WTC11 (cell line): Measurements from ENCODE around the gene USH1G. TPM values are rescaled to one million over a fixed set of nuclear protein-coding genes. Genes with fewer than 3 reads are reported as not detected.

Source experiments
- ATAC-seq: fragments of 200-7000 bp; cut with Tn5 transposase; 2 replicates; pipeline ENCODE4 v1.10.0; 2021; ENCODE audit warnings: mild to moderate bottlenecking, moderate library complexity
- CTCF ChIA-PET: fragments of 300-600 bp; sonication (Branson Sonifier 250); formaldehyde crosslinking; loops from one replicate; lab custom pipeline; 2021; ENCODE audit warnings: antibody characterized with exemption; lab: Charles Lee
- POLR2A ChIA-PET: fragments of 350-600 bp; sonication (Branson Sonifier 250); formaldehyde crosslinking; loops from one replicate; lab custom pipeline; 2021; ENCODE audit warnings: antibody characterized with exemption; lab: Charles Lee
- DNase-seq: peaks from one replicate; pipeline ENCODE4 v3.0.0; 2021; ENCODE audit warnings: low spot score
- H3K27ac Mint-ChIP-seq: 2 replicates; pipeline ENCODE4 v1.8.0; 2021; ENCODE audit warnings: mixed read lengths
- H3K27me3 Mint-ChIP-seq: 2 replicates; pipeline ENCODE4 v1.8.0; 2021; ENCODE audit warnings: low read depth, mild to moderate bottlenecking, moderate library complexity, mixed read lengths
- H3K36me3 Mint-ChIP-seq: 2 replicates; pipeline ENCODE4 v1.8.0; 2021; ENCODE audit warnings: mixed read lengths
- H3K4me1 Mint-ChIP-seq: 2 replicates; pipeline ENCODE4 v1.8.0; 2022; ENCODE audit warnings: mixed read lengths
- H3K4me3 Mint-ChIP-seq: 2 replicates; pipeline ENCODE4 v1.8.0; 2021; ENCODE audit warnings: mild to moderate bottlenecking, moderate library complexity, mixed read lengths
- H3K9me3 Mint-ChIP-seq: 2 replicates; pipeline ENCODE4 v1.8.0; 2021; ENCODE audit warnings: mixed read lengths
- ATF2 ChIP-seq: sonication (generic); formaldehyde crosslinking; IDR thresholded peaks from 2 replicates; pipeline ENCODE4 v1.8.1; 2022; ENCODE audit warnings: low read depth, missing genetic modification reagents, borderline replicate concordance
- CBFB ChIP-seq: sonication (generic); formaldehyde crosslinking; IDR thresholded peaks from 2 replicates; pipeline ENCODE4 v1.8.1; 2022; ENCODE audit warnings: mild to moderate bottlenecking, low read depth, missing genetic modification reagents
- FOXJ3 ChIP-seq: sonication (generic); formaldehyde crosslinking; IDR thresholded peaks from 2 replicates; pipeline ENCODE4 v1.9.0; 2021; ENCODE audit warnings: missing genetic modification reagents, mild to moderate bottlenecking, borderline replicate concordance
- GABPB1 ChIP-seq: sonication (generic); formaldehyde crosslinking; IDR thresholded peaks from 2 replicates; pipeline ENCODE4 v1.8.1; 2023; ENCODE audit warnings: mild to moderate bottlenecking, missing genetic modification reagents
- GRHL2 ChIP-seq: fragments of 250-450 bp; sonication (Bioruptor Pico); IDR thresholded peaks from 2 replicates; pipeline ENCODE4 v1.8.0; 2022; ENCODE audit warnings: mild to moderate bottlenecking, moderate library complexity; ENCODE audit not compliant: insufficient replicate concordance, severe bottlenecking
- MXD4 ChIP-seq: fragments of 250-450 bp; sonication (Bioruptor Pico); IDR thresholded peaks from 2 replicates; pipeline ENCODE4 v1.8.0; 2021; ENCODE audit warnings: mild to moderate bottlenecking, moderate library complexity, borderline replicate concordance
- NFE2L1 ChIP-seq: sonication (generic); formaldehyde crosslinking; IDR thresholded peaks from 2 replicates; pipeline ENCODE4 v1.8.1; 2023; ENCODE audit warnings: missing genetic modification reagents
- RELA ChIP-seq: sonication (generic); formaldehyde crosslinking; IDR thresholded peaks from 2 replicates; pipeline ENCODE4 v1.8.1; 2022; ENCODE audit warnings: missing genetic modification reagents, mild to moderate bottlenecking, borderline replicate concordance
- SMAD3 ChIP-seq: sonication (generic); formaldehyde crosslinking; IDR thresholded peaks from 2 replicates; pipeline ENCODE4 v1.8.0; 2022; ENCODE audit warnings: missing genetic modification reagents, mild to moderate bottlenecking, borderline replicate concordance
- SOX15 ChIP-seq: fragments of 250-450 bp; sonication (Bioruptor Pico); IDR thresholded peaks from 2 replicates; pipeline ENCODE4 v1.9.0; 2021; ENCODE audit warnings: mild to moderate bottlenecking
- TCF7 ChIP-seq: sonication (generic); formaldehyde crosslinking; IDR thresholded peaks from 2 replicates; pipeline ENCODE4 v1.8.0; 2022; ENCODE audit warnings: mild to moderate bottlenecking, low read depth, missing genetic modification reagents, moderate library complexity
- total RNA-seq: library from RNA; stranded (reverse); gene quantifications from 3 replicates; pipeline ENCODE4 v1.2.3, GENCODE V29; 2021
- TF ChIP-seq, protein P1 (sequence below): fragments of 250-450 bp; sonication (Bioruptor Pico); IDR thresholded peaks from 2 replicates; pipeline ENCODE4 v2.1.2; 2022; ENCODE audit warnings: mild to moderate bottlenecking, moderate library complexity
- TF ChIP-seq, protein P2 (sequence below): sonication (generic); formaldehyde crosslinking; IDR thresholded peaks from 2 replicates; pipeline ENCODE4 v1.8.1; 2023; ENCODE audit warnings: mild to moderate bottlenecking, missing genetic modification reagents, moderate library complexity
- TF ChIP-seq, protein P3 (sequence below): sonication (generic); formaldehyde crosslinking; conservative IDR thresholded peaks from 2 replicates; pipeline ENCODE4 v1.8.1; 2023; ENCODE audit warnings: mild to moderate bottlenecking, low read depth, missing genetic modification reagents, moderate library complexity
- TF ChIP-seq, protein P4 (sequence below): sonication (generic); formaldehyde crosslinking; conservative IDR thresholded peaks from 2 replicates; pipeline ENCODE4 v1.8.1; 2022; ENCODE audit warnings: mild to moderate bottlenecking, missing genetic modification reagents
- TF ChIP-seq, protein P5 (sequence below): sonication (generic); formaldehyde crosslinking; IDR thresholded peaks from 2 replicates; pipeline ENCODE4 v1.8.0; 2022; ENCODE audit warnings: mild to moderate bottlenecking, missing genetic modification reagents
- TF ChIP-seq, protein P6 (sequence below): fragments of 250-450 bp; sonication (Bioruptor Pico); IDR thresholded peaks from 2 replicates; pipeline ENCODE4 v1.9.0; 2021; ENCODE audit warnings: mild to moderate bottlenecking

USH1G gene
- total RNA-seq, 1 experiment from 2014 or later: 1.9 TPM

DNA sequence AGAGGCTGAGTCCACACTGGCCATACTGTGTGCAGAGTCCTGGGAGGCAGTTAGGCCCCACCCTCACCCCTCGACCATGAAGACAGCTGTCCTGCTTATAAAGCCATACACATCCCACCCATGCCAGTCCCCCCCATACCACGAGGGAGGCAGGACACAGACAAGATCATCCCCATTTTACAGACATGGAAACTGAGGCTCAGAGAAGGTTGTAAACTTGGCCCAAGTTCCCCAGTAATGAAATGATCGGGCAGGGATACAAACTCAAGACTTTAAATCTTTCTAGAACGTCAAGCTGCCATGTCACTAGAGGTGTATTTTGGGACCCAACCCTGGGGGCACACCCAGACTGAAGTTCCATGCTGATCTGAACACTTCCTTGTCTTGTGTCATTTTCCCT, 33.0 kb upstream of the USH1G start (continued):
- TF ChIP-seq, protein P1, sequence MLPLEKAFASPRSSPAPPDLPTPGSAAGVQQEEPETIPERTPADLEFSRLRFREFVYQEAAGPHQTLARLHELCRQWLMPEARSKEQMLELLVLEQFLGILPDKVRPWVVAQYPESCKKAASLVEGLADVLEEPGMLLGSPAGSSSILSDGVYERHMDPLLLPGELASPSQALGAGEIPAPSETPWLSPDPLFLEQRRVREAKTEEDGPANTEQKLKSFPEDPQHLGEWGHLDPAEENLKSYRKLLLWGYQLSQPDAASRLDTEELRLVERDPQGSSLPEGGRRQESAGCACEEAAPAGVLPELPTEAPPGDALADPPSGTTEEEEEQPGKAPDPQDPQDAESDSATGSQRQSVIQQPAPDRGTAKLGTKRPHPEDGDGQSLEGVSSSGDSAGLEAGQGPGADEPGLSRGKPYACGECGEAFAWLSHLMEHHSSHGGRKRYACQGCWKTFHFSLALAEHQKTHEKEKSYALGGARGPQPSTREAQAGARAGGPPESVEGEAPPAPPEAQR: no peak
- TF ChIP-seq ATF2 (CRISPR knock-in tag): no peak
- TF ChIP-seq, protein P2, sequence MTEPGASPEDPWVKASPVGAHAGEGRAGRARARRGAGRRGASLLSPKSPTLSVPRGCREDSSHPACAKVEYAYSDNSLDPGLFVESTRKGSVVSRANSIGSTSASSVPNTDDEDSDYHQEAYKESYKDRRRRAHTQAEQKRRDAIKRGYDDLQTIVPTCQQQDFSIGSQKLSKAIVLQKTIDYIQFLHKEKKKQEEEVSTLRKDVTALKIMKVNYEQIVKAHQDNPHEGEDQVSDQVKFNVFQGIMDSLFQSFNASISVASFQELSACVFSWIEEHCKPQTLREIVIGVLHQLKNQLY (CRISPR knock-in tag): no peak
- no peak for TF ChIP-seq MXD4 (CRISPR knock-in tag)
- TF ChIP-seq, protein P3, sequence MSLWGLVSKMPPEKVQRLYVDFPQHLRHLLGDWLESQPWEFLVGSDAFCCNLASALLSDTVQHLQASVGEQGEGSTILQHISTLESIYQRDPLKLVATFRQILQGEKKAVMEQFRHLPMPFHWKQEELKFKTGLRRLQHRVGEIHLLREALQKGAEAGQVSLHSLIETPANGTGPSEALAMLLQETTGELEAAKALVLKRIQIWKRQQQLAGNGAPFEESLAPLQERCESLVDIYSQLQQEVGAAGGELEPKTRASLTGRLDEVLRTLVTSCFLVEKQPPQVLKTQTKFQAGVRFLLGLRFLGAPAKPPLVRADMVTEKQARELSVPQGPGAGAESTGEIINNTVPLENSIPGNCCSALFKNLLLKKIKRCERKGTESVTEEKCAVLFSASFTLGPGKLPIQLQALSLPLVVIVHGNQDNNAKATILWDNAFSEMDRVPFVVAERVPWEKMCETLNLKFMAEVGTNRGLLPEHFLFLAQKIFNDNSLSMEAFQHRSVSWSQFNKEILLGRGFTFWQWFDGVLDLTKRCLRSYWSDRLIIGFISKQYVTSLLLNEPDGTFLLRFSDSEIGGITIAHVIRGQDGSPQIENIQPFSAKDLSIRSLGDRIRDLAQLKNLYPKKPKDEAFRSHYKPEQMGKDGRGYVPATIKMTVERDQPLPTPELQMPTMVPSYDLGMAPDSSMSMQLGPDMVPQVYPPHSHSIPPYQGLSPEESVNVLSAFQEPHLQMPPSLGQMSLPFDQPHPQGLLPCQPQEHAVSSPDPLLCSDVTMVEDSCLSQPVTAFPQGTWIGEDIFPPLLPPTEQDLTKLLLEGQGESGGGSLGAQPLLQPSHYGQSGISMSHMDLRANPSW (CRISPR knock-in tag): no peak
- no peak for TF ChIP-seq RELA (CRISPR knock-in tag)
- TF ChIP-seq TCF7 (CRISPR knock-in tag): no peak
- no peak for TF ChIP-seq FOXJ3 (CRISPR knock-in tag)
- no peak for TF ChIP-seq SOX15 (CRISPR knock-in tag)
- no peak for TF ChIP-seq GRHL2
- no peak for TF ChIP-seq GABPB1 (CRISPR knock-in tag)
- TF ChIP-seq CBFB: no peak

GRCh38 chr17:74954665-74955421, 31.8 kb upstream of the USH1G start:
- peaks cover 7% of the 10 kb centered on the region for H3K4me1 Mint-ChIP-seq
- no peaks in the 10 kb centered on the region for H3K36me3 Mint-ChIP-seq
- H3K4me3 Mint-ChIP-seq: no peak overlapping the region
- peaks cover 14% of the 10 kb centered on the region for H3K27me3 Mint-ChIP-seq
- TF ChIP-seq MXD4 (CRISPR knock-in tag) (no peak), NFE2L1 (no peak), SMAD3 (CRISPR knock-in tag) (no peak)
- TF ChIP-seq, protein P4, sequence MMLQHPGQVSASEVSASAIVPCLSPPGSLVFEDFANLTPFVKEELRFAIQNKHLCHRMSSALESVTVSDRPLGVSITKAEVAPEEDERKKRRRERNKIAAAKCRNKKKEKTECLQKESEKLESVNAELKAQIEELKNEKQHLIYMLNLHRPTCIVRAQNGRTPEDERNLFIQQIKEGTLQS: no peak
- TF ChIP-seq, protein P5, sequence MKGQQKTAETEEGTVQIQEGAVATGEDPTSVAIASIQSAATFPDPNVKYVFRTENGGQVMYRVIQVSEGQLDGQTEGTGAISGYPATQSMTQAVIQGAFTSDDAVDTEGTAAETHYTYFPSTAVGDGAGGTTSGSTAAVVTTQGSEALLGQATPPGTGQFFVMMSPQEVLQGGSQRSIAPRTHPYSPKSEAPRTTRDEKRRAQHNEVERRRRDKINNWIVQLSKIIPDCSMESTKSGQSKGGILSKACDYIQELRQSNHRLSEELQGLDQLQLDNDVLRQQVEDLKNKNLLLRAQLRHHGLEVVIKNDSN (CRISPR knock-in tag): no peak
- TF ChIP-seq, protein P6, sequence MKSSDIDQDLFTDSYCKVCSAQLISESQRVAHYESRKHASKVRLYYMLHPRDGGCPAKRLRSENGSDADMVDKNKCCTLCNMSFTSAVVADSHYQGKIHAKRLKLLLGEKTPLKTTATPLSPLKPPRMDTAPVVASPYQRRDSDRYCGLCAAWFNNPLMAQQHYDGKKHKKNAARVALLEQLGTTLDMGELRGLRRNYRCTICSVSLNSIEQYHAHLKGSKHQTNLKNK: no peak
- ChIA-PET POLR2A (no interaction called here), CTCF (interaction anchor here (1.0 to 6.5 kb wide), 3 partner anchors 9 to 93 kb away, joined by 3 to 206 read pairs (median 4); partner anchors contain the start of genes OTOP2 and USH1G)
- DNase-seq: no peak
- H3K9me3 Mint-ChIP-seq: no peaks in the 10 kb centered on the region
- ATAC-seq: no peak
- no peak overlapping the region for H3K27ac Mint-ChIP-seq
